H1 (cell line): ENCODE results near the gene MTMR2. TPM values are rescaled to one million over a fixed set of nuclear protein-coding genes. Genes with fewer than 3 reads are reported as not detected.

Experiments used
- ATF3 ChIP-seq: IDR thresholded peaks from 2 replicates; pipeline ENCODE4 v1.6.1; 2011; ENCODE audit warnings: low read depth, mild to moderate bottlenecking, low read length; ENCODE audit not compliant: insufficient read depth
- CEBPB ChIP-seq: IDR thresholded peaks from 2 replicates; pipeline ENCODE4 v1.6.1; 2012; ENCODE audit warnings: low read depth, low read length
- CHD1 ChIP-seq: IDR thresholded peaks from 2 replicates; pipeline ENCODE4 v1.6.1; 2012; ENCODE audit warnings: low read depth, low read length, improper control_type of control experiment
- EGR1 ChIP-seq: IDR thresholded peaks from 2 replicates; pipeline ENCODE4 v1.6.1; 2011; ENCODE audit warnings: low read depth, low read length, borderline replicate concordance
- EP300 ChIP-seq, 2 experiments: IDR thresholded peaks; 1 replicate in 1 of 2; 2 replicates in 1 of 2; pipeline ENCODE4 v1.6.1; 2011 to 2012; ENCODE audit warnings: low read depth in 2 of 2, low read length in 2 of 2, mild to moderate bottlenecking in 2 of 2, borderline replicate concordance in 1 of 2, inconsistent platforms in 1 of 2, moderate library complexity in 1 of 2
- HDAC2 ChIP-seq, 2 experiments: fragments of 300-600 bp in 1 of 2; sonication (generic) in 1 of 2; IDR thresholded peaks; 2 replicates each; pipeline ENCODE4 v1.6.1; 2011 to 2012; ENCODE audit warnings: low read depth in 2 of 2, low read length in 2 of 2, mild to moderate bottlenecking in 2 of 2, moderate library complexity in 2 of 2, borderline replicate concordance in 1 of 2, inconsistent platforms in 1 of 2
- MAX ChIP-seq: IDR thresholded peaks from 2 replicates; pipeline ENCODE4 v1.6.1; 2012; ENCODE audit warnings: inconsistent platforms
- POLR2A ChIP-seq, 2 experiments: IDR thresholded peaks; 1 replicate in 1 of 2; 2 replicates in 1 of 2; pipeline ENCODE4 v1.6.1; 2011; ENCODE audit warnings: low read depth in 2 of 2, low read length in 2 of 2, mild to moderate bottlenecking in 2 of 2; ENCODE audit errors: control extremely low read depth in 1 of 2
- RBBP5 ChIP-seq: IDR thresholded peaks from 2 replicates; pipeline ENCODE4 v1.7.1; 2012; ENCODE audit warnings: low read depth, mild to moderate bottlenecking, inconsistent platforms, low read length, moderate library complexity, borderline replicate concordance
- polyA plus RNA-seq, 7 experiments: library from polyadenylated mRNA; depleted of rRNA in 3 of 7; stranded (reverse) in 5 of 7; unstranded in 2 of 7; fragments of >200 nt in 5 of 7; fragments of 200-250 nt in 2 of 7; gene quantifications; 1 replicate in 5 of 7; 2 replicates in 1 of 7; 4 replicates in 1 of 7; pipeline versions ENCODE4 v1.2.1 to v1.2.3, GENCODE V29; 2011 to 2013; ENCODE audit warnings: missing spikeins in 2 of 7, mixed read lengths in 2 of 7
- total RNA-seq: library from RNA; stranded (reverse); fragmentation: NEBNext Ultra II Directional; extraction: Animal tissue kit (Norgen Biotek cat#: 25700); gene quantifications from 2 replicates; pipeline ENCODE4 v1.2.1, GENCODE V29; 2021
- TF ChIP-seq, protein P1 (sequence below): fragments of 300-600 bp; sonication (generic); IDR thresholded peaks from 2 replicates; pipeline ENCODE4 v1.7.1; 2012; ENCODE audit warnings: low read length, moderate library complexity, mild to moderate bottlenecking, inconsistent platforms; ENCODE audit not compliant: insufficient replicate concordance

MTMR2 gene
- total and polyA plus RNA-seq, 2 of the 8 experiments (the other 6 are each of a cell fraction or from before 2014, with no cell fraction given) = 16.7 to 52.9 TPM

GRCh38 chr11:95892892-95893570 is 30.9 kb downstream of the MTMR2 start (continued):
- TF ChIP-seq, protein P1, sequence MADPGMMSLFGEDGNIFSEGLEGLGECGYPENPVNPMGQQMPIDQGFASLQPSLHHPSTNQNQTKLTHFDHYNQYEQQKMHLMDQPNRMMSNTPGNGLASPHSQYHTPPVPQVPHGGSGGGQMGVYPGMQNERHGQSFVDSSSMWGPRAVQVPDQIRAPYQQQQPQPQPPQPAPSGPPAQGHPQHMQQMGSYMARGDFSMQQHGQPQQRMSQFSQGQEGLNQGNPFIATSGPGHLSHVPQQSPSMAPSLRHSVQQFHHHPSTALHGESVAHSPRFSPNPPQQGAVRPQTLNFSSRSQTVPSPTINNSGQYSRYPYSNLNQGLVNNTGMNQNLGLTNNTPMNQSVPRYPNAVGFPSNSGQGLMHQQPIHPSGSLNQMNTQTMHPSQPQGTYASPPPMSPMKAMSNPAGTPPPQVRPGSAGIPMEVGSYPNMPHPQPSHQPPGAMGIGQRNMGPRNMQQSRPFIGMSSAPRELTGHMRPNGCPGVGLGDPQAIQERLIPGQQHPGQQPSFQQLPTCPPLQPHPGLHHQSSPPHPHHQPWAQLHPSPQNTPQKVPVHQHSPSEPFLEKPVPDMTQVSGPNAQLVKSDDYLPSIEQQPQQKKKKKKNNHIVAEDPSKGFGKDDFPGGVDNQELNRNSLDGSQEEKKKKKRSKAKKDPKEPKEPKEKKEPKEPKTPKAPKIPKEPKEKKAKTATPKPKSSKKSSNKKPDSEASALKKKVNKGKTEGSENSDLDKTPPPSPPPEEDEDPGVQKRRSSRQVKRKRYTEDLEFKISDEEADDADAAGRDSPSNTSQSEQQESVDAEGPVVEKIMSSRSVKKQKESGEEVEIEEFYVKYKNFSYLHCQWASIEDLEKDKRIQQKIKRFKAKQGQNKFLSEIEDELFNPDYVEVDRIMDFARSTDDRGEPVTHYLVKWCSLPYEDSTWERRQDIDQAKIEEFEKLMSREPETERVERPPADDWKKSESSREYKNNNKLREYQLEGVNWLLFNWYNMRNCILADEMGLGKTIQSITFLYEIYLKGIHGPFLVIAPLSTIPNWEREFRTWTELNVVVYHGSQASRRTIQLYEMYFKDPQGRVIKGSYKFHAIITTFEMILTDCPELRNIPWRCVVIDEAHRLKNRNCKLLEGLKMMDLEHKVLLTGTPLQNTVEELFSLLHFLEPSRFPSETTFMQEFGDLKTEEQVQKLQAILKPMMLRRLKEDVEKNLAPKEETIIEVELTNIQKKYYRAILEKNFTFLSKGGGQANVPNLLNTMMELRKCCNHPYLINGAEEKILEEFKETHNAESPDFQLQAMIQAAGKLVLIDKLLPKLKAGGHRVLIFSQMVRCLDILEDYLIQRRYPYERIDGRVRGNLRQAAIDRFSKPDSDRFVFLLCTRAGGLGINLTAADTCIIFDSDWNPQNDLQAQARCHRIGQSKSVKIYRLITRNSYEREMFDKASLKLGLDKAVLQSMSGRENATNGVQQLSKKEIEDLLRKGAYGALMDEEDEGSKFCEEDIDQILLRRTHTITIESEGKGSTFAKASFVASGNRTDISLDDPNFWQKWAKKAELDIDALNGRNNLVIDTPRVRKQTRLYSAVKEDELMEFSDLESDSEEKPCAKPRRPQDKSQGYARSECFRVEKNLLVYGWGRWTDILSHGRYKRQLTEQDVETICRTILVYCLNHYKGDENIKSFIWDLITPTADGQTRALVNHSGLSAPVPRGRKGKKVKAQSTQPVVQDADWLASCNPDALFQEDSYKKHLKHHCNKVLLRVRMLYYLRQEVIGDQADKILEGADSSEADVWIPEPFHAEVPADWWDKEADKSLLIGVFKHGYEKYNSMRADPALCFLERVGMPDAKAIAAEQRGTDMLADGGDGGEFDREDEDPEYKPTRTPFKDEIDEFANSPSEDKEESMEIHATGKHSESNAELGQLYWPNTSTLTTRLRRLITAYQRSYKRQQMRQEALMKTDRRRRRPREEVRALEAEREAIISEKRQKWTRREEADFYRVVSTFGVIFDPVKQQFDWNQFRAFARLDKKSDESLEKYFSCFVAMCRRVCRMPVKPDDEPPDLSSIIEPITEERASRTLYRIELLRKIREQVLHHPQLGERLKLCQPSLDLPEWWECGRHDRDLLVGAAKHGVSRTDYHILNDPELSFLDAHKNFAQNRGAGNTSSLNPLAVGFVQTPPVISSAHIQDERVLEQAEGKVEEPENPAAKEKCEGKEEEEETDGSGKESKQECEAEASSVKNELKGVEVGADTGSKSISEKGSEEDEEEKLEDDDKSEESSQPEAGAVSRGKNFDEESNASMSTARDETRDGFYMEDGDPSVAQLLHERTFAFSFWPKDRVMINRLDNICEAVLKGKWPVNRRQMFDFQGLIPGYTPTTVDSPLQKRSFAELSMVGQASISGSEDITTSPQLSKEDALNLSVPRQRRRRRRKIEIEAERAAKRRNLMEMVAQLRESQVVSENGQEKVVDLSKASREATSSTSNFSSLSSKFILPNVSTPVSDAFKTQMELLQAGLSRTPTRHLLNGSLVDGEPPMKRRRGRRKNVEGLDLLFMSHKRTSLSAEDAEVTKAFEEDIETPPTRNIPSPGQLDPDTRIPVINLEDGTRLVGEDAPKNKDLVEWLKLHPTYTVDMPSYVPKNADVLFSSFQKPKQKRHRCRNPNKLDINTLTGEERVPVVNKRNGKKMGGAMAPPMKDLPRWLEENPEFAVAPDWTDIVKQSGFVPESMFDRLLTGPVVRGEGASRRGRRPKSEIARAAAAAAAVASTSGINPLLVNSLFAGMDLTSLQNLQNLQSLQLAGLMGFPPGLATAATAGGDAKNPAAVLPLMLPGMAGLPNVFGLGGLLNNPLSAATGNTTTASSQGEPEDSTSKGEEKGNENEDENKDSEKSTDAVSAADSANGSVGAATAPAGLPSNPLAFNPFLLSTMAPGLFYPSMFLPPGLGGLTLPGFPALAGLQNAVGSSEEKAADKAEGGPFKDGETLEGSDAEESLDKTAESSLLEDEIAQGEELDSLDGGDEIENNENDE = no peak
- TF ChIP-seq POLR2A (IDR thresholded peaks at IDR 0.05; ENCODE audit: control extremely low read depth in 1 of 2, low read depth in 2 of 2, low read length in 2 of 2) = no peak
- no peak for TF ChIP-seq EGR1
- TF ChIP-seq EP300 (IDR thresholded peaks at IDR 0.05; ENCODE audit: borderline replicate concordance in 1 of 2, low read depth in 2 of 2, low read length in 2 of 2) = no peak
- TF ChIP-seq CHD1 = no peak
- no peak for TF ChIP-seq ATF3
- no peak for TF ChIP-seq CEBPB
- TF ChIP-seq RBBP5 = no peak
- TF ChIP-seq HDAC2 (IDR thresholded peaks at IDR 0.05; ENCODE audit: borderline replicate concordance in 1 of 2, low read depth in 2 of 2, low read length in 2 of 2) = no peak
- TF ChIP-seq MAX = no peak
